T follicular helper cell (primary cell): ENCODE results near the gene SFXN2.

Experiments
- DNase-seq: peaks from one replicate; pipeline ENCODE4 v3.0.0-alpha.2; 2020; ENCODE audit warnings: low read depth

The SFXN2 gene

DNA sequence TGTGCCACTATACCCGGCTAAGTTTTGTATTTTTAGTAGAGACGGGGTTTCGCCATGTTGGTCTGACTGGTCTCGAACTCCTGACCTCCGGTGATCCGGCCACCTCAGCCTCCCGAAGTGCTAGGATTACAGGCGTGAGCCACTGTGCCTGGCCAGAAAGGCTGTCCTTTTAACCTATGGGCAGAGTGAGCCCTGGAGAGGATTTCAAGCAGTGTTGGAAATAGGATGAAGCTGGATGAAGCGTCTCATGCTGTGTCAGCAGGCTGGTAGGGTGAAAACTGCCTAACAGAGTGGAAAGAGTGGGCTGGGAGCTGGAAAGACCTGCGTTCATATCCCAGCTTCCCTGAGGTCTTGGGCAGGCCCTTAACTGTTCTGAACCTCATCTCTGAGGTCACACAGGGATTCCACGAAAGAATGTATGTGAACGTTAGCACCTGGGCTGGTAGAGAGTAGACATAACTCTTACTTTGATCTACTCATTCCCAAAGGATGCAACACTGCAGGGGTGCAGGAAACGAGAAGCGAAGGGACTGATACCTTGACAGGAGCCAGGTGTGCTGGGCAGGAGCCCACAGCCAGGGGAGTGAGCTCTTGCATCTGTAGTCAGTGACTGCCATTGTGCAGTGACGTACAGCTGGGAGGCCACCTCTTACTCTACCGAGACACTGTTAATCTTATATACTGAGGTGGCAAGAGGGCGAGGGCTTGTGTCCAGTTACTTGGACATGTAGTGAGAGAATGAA is 63.4 kb downstream of the SFXN2 start:
- no peak for DNase-seq

DNA sequence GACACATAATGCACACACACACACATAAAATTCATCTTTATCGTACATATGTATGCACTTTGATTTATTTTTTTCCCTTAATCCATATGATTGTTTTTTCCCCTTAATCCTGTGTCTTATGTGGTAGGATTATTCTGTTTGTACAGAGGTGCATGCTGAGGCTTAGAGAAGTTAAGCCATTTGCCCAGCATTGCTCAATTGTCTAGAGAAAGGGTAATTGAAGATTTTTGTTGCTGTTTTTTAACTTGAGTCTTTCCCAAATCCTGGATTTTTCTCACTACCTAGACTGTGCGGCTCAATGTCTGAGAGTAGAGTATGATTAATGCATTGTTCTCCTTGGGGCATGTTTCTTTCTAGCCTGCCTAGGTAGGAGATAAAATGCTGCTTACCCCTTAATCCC is 64.3 kb downstream of the SFXN2 start:
- no peak for DNase-seq

DNA sequence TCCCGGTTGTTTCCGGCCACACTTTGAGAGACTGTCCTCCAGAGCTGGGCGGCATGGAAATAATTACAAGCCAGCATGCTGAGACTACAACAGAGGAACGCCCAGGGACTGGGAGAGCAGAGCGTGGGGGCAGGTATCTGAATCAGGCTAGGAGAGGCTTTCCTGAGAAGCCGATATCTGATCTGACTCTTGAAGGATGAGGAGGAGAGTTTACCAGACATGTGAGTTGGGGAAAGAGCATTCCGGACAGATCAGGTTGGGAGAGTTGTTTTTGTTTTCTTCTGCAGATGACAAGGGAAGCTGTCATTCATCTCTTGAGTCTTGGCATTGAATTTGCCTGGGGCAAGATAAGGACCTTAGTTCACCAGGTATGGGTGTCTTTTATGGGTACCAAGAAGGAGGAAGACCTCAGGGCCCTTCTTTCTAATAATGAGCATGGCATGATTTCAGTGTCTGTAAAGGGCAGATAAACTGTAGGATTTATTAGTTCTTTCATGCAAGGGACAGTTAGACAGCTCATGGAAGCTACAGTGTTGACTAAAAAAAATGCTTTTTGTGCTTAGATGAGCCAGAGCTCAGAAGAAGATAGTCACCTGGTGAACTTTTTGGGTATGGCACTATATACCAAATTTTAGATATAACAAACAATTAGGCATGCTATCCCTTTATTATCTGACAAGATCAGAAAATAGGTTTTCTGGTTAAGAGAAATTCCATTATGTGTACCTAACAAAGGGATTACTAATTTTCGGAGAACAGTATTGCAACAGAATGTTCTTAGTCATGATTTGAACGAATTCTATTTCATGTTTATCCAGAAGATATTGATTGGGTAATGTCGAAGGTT is 65.5 kb downstream of the SFXN2 start:
- no peak for DNase-seq

DNA sequence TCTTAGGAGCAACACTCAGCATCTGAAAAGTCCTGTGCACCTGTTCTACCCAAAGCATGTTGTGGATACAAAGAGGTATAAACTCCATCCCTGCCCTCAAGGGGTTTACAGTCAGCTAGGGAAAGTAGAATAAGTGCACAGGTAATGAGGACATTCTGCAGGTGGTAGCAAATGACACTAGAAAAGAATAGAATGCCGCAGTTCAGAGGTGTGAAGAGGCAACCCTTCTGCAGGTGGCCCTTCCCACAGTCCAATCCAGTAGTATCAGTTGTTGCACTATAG is 66.0 kb downstream of the SFXN2 start:
- DNase-seq: no peak

DNA sequence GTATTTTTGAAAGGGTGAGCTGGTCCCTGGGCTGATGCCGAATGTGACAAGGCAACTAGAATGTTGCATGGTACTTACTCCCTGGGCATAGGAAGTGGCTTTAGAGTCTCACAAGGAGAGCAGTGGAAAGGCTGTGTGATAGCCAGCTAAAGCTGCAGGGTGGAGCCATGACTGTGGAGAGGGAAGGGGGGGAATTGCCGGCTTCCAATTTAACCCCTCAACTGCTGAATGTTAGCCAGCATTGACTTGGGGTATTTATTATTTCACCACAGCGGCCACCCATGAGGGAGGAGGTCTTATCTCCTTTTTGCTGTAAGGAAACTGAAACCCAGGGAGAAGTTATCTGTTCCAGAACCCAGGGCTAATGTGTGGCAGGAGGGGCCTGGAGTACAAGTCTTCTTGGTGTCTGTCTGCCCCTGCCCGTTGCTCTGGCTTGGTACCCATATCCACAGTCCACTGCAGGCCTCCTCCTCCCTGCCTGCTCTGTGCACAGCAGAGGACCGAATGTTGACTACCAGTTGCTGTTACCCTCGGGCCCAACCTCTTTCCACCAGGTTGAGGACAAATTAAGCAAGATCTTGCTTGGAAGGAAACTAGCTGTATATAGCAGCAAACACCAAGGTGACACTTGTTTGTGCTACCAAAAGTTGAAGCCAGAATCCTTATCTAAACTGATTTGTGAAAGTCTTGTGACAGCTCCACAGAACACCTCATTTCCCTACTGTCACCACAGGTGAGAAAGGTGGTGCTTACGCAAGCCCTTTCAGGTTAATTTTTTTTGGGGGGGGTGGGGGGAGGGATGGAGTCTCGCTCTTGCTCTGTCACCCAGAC is 66.9 kb downstream of the SFXN2 start:
- no peak for DNase-seq

DNA sequence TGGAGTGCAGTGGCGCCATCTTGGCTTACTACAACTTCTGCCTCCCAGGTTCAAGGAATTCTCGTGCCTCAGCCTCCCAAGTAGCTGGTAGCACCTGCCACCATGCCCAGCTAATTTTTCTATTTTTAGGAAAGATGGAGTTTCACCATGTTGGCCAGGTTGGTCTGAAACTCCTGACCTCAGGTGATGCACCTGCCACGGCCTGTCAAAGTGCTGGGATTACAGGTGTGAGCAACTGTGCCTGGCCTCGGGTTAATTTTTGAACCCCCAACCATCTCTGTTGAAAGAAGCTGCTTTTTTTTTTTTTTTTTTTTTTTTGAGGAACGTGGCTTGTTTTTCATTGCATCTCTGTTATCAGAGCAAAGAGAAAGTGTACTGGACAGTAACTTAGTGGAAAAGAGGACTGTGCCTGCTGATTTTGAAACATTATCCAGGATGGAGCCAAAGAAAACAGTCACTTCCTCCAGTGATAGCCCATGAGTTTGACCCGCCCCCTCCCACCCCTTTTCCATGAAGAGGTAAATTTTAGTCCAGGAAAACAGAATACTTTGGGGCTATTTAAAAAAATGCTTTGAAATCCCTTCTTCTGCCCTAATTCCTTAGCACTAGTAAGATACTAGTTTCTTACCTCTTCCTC is 67.6 kb downstream of the SFXN2 start:
- DNase-seq: no peak

DNA sequence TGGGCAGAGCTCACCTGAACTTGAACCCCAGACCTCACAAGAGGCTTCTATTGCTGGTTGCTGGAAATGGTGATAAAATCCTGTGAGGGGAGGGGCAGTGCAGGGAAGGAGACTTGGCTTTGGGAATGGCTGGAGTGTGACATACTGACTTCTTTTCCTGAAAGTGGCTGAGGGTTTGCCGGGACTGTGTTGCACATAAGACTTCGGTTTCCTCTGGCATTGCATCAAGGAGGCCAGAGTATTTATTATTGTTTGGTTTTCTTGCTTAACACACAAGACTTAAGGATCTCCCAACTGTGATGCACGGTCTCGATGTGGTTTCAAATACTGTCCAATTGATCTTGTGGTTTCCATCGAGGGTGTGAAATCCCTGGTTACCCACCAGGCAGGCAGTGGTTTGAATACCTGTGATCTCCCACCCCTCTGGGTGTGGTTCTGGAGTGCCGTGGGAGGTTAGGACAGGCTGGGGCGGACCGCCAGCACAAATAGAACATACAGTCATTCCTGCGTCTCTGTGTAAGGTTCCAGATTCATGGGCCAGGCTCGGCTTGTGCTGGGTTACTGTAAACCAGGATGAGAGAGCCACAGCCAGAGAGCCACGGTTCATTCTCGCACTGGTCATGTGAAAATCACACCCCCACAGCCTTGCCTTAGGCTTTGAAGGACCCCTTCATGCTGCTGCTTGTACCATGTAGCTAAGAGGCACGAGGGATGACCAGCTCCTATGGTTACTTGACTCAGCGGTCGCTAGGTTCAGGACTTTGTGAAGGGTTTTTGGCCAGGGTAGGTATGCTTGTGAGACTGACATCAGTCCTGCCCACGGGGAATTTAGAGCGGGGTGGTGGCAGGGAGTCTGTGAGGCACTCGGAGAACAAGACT is 68.5 kb downstream of the SFXN2 start:
- DNase-seq: no peak

DNA sequence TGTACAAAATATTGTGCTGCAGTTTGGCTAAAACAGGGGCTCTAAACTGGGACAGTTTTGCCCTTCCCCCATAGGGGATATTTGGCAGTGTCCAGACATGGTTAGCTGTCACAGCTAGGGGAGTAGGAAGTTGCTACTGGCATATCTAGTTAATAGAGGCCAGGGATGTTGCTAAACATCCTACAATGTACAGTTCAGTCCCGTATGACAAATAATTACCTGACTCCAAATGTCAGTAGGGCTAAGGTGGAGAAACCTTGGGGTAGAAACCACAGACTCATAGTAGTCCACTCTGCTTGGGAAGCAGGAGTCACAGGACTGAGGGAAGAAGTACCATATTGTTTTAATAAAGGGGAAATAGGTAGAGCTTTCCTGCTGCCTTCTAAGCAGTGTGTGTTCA is 69.1 kb downstream of the SFXN2 start:
- no peak for DNase-seq

DNA sequence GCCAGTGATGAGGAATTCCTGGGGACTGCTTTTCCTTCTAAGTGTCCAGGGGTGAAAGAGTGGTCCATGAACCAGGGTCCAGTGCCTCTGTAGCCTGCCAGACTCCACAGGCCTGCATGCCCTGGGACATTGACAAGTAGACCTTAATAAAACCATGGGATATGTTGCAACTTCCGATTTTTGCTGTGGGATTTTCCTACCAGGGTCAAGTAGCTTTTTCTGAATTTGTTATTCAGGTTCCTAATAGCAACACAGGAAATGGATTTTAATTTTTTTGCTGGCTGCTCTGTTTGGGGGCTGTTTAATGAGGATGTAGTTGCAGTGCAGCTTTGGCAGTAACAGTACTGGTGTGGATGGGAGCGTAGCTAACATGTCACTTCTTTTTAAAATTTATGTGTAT is 71.4 kb downstream of the SFXN2 start:
- DNase-seq: no peak

DNA sequence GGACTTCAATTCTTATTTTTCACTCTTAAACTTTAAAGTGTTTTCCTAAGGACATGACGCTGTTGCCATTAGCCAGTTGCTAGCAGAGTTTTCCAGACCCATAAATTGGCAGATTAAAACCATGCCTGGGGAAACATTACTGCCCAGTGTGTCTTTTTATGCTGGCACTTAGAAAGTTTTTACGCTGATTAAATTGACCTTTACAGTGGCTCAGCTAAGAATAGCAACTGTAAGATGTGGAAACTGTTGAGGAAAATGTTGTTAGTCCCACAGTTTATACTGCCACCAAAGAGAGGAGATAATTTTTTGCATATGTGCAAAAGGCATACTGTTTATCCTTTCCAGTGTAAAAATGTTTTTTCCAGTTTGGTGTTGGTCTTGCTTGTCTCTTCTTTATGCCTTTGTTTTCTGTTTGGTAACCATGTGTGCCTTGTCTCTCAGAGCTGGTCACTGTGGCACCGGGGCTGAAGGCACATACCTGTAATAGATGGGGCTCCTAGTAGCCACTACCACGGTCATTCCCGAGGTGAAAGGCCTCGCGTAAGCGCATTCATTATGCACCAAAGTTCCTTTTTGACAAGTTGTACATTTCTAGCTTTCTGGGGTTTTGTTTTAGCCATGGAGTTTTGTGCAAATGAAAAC is 77.4 kb downstream of the SFXN2 start:
- DNase-seq: no peak
